DOHH2 (cell line): Measurements from ENCODE around the gene RAP2B.
A peak's percentile ranks its signal among the peaks of the same experiment; 100 is the strongest.
"Not testable (repeated sequence)": the region's sequence is repeated elsewhere in the genome, so short reads cannot be mapped to it uniquely, and the experiment has no call there.

Source experiments
- H3F3A ChIP-seq: fragments of 200-600 bp; sonication (generic), shearing (Covaris generic); 2 replicates; pipeline ENCODE4 v1.6.0; 2016; ENCODE audit warnings: antibody characterized with exemption, mild to moderate bottlenecking; ENCODE audit not compliant: control insufficient read depth, insufficient read depth
- H3K27ac ChIP-seq: fragments of 200-600 bp; sonication (generic); 2 replicates; pipeline ENCODE4 v1.5.1; 2014; ENCODE audit warnings: low read depth, mild to moderate bottlenecking, low read length, moderate library complexity
- H3K27me3 ChIP-seq: fragments of 200-600 bp; sonication (generic); 2 replicates; pipeline ENCODE4 v1.6.1; 2014; ENCODE audit warnings: mild to moderate bottlenecking, low read length, mixed read lengths; ENCODE audit not compliant: control insufficient read depth
- H3K36me3 ChIP-seq: fragments of 200-600 bp; sonication (generic); 2 replicates; pipeline ENCODE4 v1.6.1; 2014; ENCODE audit warnings: mild to moderate bottlenecking, low read length, moderate library complexity, mixed read lengths; ENCODE audit not compliant: control insufficient read depth
- H3K4me1 ChIP-seq: fragments of 200-600 bp; sonication (generic); 2 replicates; pipeline ENCODE4 v1.6.1; 2014; ENCODE audit warnings: mild to moderate bottlenecking, low read length, mixed read lengths; ENCODE audit not compliant: control insufficient read depth
- H3K4me2 ChIP-seq: fragments of 200-600 bp; sonication (generic); 2 replicates; pipeline ENCODE4 v1.6.0; 2014; ENCODE audit warnings: mild to moderate bottlenecking, low read length, moderate library complexity
- H3K4me3 ChIP-seq: fragments of 200-600 bp; sonication (generic); 2 replicates; pipeline ENCODE4 v1.5.1; 2014; ENCODE audit warnings: mild to moderate bottlenecking, low read length, mixed read lengths
- H3K79me2 ChIP-seq: fragments of 200-600 bp; sonication (generic); 2 replicates; pipeline ENCODE4 v1.6.1; 2014; ENCODE audit warnings: mild to moderate bottlenecking, low read length, mixed read lengths; ENCODE audit not compliant: control insufficient read depth
- H3K9me2 ChIP-seq: fragments of 200-600 bp; sonication (generic); replicated peaks from 2 replicates; pipeline ENCODE4 v1.6.1; 2014; ENCODE audit warnings: mild to moderate bottlenecking, low read length, mixed read lengths; ENCODE audit not compliant: control insufficient read depth
- H3K9me3 ChIP-seq: fragments of 200-600 bp; sonication (generic); 2 replicates; pipeline ENCODE4 v1.6.1; 2014; ENCODE audit warnings: antibody characterized with exemption, low read length, mixed read lengths; ENCODE audit not compliant: control insufficient read depth, insufficient read depth
- H4K20me1 ChIP-seq: fragments of 200-600 bp; sonication (generic); 2 replicates; pipeline ENCODE4 v1.6.0; 2014; ENCODE audit warnings: low read depth, mild to moderate bottlenecking, antibody characterized with exemption, low read length, moderate library complexity; ENCODE audit not compliant: control insufficient read depth, insufficient read depth
- CTCF ChIP-seq: fragments of 200-600 bp; sonication (generic); IDR thresholded peaks from one replicate; pipeline ENCODE4 v1.5.1; 2014; ENCODE audit warnings: antibody characterized with exemption, mild to moderate bottlenecking, low read depth, low read length; ENCODE audit not compliant: poor library complexity, severe bottlenecking
- EZH2phosphoT487 ChIP-seq: fragments of 200-600 bp; sonication (generic); IDR thresholded peaks from 2 replicates; pipeline ENCODE4 v1.6.1; 2017; ENCODE audit warnings: borderline replicate concordance, mild to moderate bottlenecking, antibody characterized with exemption, low read length, moderate library complexity, mixed read lengths

The RAP2B gene

GRCh38 chr3:153161714-153162512, at the start of gene RAP2B:
RAP2B (plus strand) TSS chr3:153162226; CDS start chr3:153162694, 468 bp downstream.
- Histone ChIP-seq H3K9me3 (no peaks in the 10 kb centered on the region), H3F3A (peaks cover 7% of the 10 kb centered on the region; the same call in 1 of the 2 replicates), H3K9me2 (no peaks in the 10 kb centered on the region), H3K36me3 (peaks cover 35% of the 10 kb centered on the region), H3K27me3 (no peaks in the 10 kb centered on the region), H3K4me1 (peaks cover 37% of the 10 kb centered on the region), H4K20me1 (peaks cover 27% of the 10 kb centered on the region), H3K4me2 (peak within 1 kb of the TSS; percentile 88), H3K79me2 (peaks cover 49% of the 10 kb centered on the region), H3K4me3 (peak within 1 kb of the TSS; percentile 87), H3K27ac (peak within 1 kb of the TSS; percentile 78)
- no peak for TF ChIP-seq EZH2phosphoT487
- no peak for TF ChIP-seq CTCF

GRCh38 chr3:153113541-153113940, 48.5 kb upstream of the RAP2B start:
- Histone ChIP-seq H3K27me3 (no peaks in the 10 kb centered on the region), H3K9me3 (no peaks in the 10 kb centered on the region)
- TF ChIP-seq CTCF (no peak), EZH2phosphoT487 (no peak)

GRCh38 chr3:153114270-153114669, 47.8 kb upstream of the RAP2B start:
- not testable (repeated sequence) for H3K4me2 ChIP-seq, H3K27ac ChIP-seq, H4K20me1 ChIP-seq, H3K4me1 ChIP-seq, H3K9me2 ChIP-seq, H3K4me3 ChIP-seq, H3K36me3 ChIP-seq, H3K9me3 ChIP-seq, H3K27me3 ChIP-seq, H3F3A ChIP-seq, H3K79me2 ChIP-seq

More at GRCh38 chr3:153113541-153113940, 48.5 kb upstream of the RAP2B start:
- H3K79me2 ChIP-seq, result no peaks in the 10 kb centered on the region
- no peak overlapping the region for H3K4me3 ChIP-seq
- no peaks in the 10 kb centered on the region for H3K9me2 ChIP-seq
- no peaks in the 10 kb centered on the region for H4K20me1 ChIP-seq
- no peaks in the 10 kb centered on the region for H3F3A ChIP-seq
- H3K4me2 ChIP-seq, result no peak overlapping the region
- no peaks in the 10 kb centered on the region for H3K4me1 ChIP-seq
- H3K36me3 ChIP-seq, result no peaks in the 10 kb centered on the region
- no peak overlapping the region for H3K27ac ChIP-seq

- Histone ChIP-seq H3K36me3 (no peaks in the 10 kb centered on the region), H3F3A (no peaks in the 10 kb centered on the region), H4K20me1 (no peaks in the 10 kb centered on the region), H3K4me2 (no peak overlapping the region), H3K27ac (no peak overlapping the region), H3K27me3 (no peaks in the 10 kb centered on the region), H3K4me3 (no peak overlapping the region), H3K79me2 (no peaks in the 10 kb centered on the region), H3K4me1 (no peaks in the 10 kb centered on the region), H3K9me3 (no peaks in the 10 kb centered on the region), H3K9me2 (no peaks in the 10 kb centered on the region)
- TF ChIP-seq CTCF (no peak), EZH2phosphoT487 (no peak)
These were observed 46.7 kb upstream of the RAP2B start for GRCh38 chr3:153115326-153115725.
